ENCODE measurements around the gene CWF19L1. TPM values are rescaled to one million over a fixed set of nuclear protein-coding genes. Genes with fewer than 3 reads are reported as not detected.

The CWF19L1 gene
- total and polyA plus RNA-seq, 12 donors: 9.5 to 20.0 (median 13.8) TPM

GRCh38 chr10:100182908-100183307, 84.5 kb downstream of the CWF19L1 start:
- Histone ChIP-seq H3K36me3 (peaks cover 0 to 60% (median 4%) of the 10 kb centered on the region in 9 donors), H3K4me3 (no peak overlapping the region), H3K27me3 (no peaks in the 10 kb centered on the region), H3K4me1 (peaks cover 6 to 51% (median 23%) of the 10 kb centered on the region in 9 donors), H3K27ac (peak overlapping the region in 1 of 10 donors; percentile 93), H3K9me3 (no peaks in the 10 kb centered on the region)
- DNase-seq (no peak), ATAC-seq (no peak)
- 94% methylated on average over 3 of the region's 3 CpGs for WGBS, 2 donors
- intact Hi-C loops (cut with DNase I): no loop called here
- no peak for TF ChIP-seq CTCF (IDR thresholded peaks at IDR 0.05)

Other genes with a start within 250 kb of the CWF19L1 start
- not detected for gene CPN1, start 185.8 kb downstream of the CWF19L1 start, total RNA-seq
- gene CPN1, start 185.8 kb downstream of the CWF19L1 start, polyA plus RNA-seq: not detected
- 10 to 100 TPM in 2 of 10 donors, 1 to 10 TPM in 8; 4.4 to 13.3 (median 7.5) TPM for gene ERLIN1, start 81.6 kb downstream of the CWF19L1 start, total RNA-seq
- 1 to 10 TPM; 2.1 to 6.3 TPM for gene ERLIN1, start 81.6 kb downstream of the CWF19L1 start, polyA plus RNA-seq
- 10 to 100 TPM in 6 of 10 donors, 1 to 10 TPM in 4; 7.7 to 13.7 (median 10.1) TPM for gene CHUK, start 38.0 kb downstream of the CWF19L1 start, total RNA-seq
- 1 to 10 TPM; 7.3 to 7.7 TPM for gene CHUK, start 38.0 kb downstream of the CWF19L1 start, polyA plus RNA-seq
- gene BLOC1S2, start 19.0 kb upstream of the CWF19L1 start, total RNA-seq: 10 to 100 TPM; 13.6 to 23.5 (median 19.8) TPM
- gene BLOC1S2, start 19.0 kb upstream of the CWF19L1 start, polyA plus RNA-seq: 10 to 100 TPM; 19.3 to 32.2 TPM
- not detected for gene PKD2L1, start 62.6 kb upstream of the CWF19L1 start, total RNA-seq
- gene PKD2L1, start 62.6 kb upstream of the CWF19L1 start, polyA plus RNA-seq: not detected
- 10 to 100 TPM in 6 of 10 donors, 1 to 10 TPM in 4; 1.8 to 24.7 (median 12.6) TPM for gene SCD, start 79.6 kb upstream of the CWF19L1 start, total RNA-seq
- gene SCD, start 79.6 kb upstream of the CWF19L1 start, polyA plus RNA-seq: 10 to 100 TPM; 44.6 to 62.7 TPM
- not detected for gene WNT8B, start 195.4 kb upstream of the CWF19L1 start, total RNA-seq
- not detected for gene WNT8B, start 195.4 kb upstream of the CWF19L1 start, polyA plus RNA-seq

All from heart right ventricle (tissue), 16 donors.